ENCODE data around the gene AP1AR. TPM values are rescaled to one million over a fixed set of nuclear protein-coding genes. Genes with fewer than 3 reads are reported as not detected.

Gene AP1AR
- total RNA-seq, 1 experiment from 2014 or later, result 27.6 TPM

GRCh38 chr4:112230879-112231778 lies 458 bp upstream of the AP1AR start:
- Histone ChIP-seq H3K9me3 (ENCODE audit: insufficient read depth, low read depth) (no peaks in the 10 kb centered on the region), H3K27me3 (ENCODE audit: insufficient read depth, low read depth) (no peaks in the 10 kb centered on the region), H3K4me2 (peak overlapping the region; percentile 89), H3K9me2 (ENCODE audit: insufficient read depth) (no peaks in the 10 kb centered on the region), H3K4me3 (peak overlapping the region; percentile 70), H2AFZ (peak overlapping the region; percentile 91), H3K4me1 (replicated peaks; ENCODE audit: insufficient read depth) (peaks cover 44% of the 10 kb centered on the region), H3K79me2 (ENCODE audit: low read depth) (peaks cover 58% of the 10 kb centered on the region), H3K27ac (peak overlapping the region; percentile 94), H3F3A (ENCODE audit: insufficient read depth, low read depth) (peaks cover 32% of the 10 kb centered on the region), H4K20me1 (ENCODE audit: insufficient read depth) (peaks cover 29% of the 10 kb centered on the region), H3K36me3 (ENCODE audit: low read depth) (no peaks in the 10 kb centered on the region)
- intact Hi-C loops (cut with micrococcal nuclease; ENCODE audit: unreplicated experiment), result loop anchor here (2.0 kb wide), 1 partner anchor 118 kb away; no protein-coding TSS in a partner anchor
- ChIA-PET CTCF (no interaction called here), POLR2A (ENCODE audit: unreplicated experiment) (interaction anchor here (0.6 to 0.7 kb wide), 3 partner anchors 16 to 1757 kb away, joined by 4 to 10 read pairs (median 5); no protein-coding TSS in a partner anchor)
- peak; percentile 96 to 98 for DNase-seq
- TF ChIP-seq CTCF (conservative IDR thresholded peaks at IDR 0.05) (no peak), EZH2 (IDR thresholded peaks at IDR 0.05; ENCODE audit: low read depth) (no peak)
- BruUV-seq (replicated peaks), result TSS peak; percentile 77

DNA sequence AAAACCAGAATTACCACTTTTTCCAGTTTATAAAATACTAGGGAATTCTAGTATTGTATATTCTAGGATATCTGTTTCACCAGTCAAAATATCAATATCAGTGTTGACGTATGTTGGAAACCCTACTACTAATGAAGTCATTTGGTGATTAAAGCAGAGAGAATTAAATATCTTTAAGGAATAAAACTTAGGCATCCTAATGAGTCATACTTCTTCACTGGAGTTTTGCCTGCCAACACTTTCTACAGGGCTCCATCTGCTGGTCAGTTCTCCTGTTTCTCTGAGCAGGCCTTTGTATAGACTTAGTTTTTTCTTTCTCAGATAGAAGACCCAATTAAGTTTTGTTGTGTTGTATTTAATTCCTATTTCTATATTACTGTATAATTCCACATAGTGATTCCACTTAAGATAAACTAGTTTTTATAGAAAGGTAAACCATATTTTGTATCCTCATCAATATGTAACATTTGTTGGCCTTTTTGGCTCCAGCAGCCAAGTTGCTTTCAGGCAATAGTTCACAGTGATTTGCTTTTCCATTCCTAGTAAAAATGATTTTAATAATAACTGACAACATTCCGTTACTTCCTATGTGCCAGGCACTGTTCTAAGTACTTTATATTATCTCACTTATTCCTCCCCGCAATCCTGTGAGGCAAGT lies 3.5 kb downstream of the AP1AR start:
- intact Hi-C loops (cut with micrococcal nuclease; ENCODE audit: unreplicated experiment), result loop anchor here (1.0 to 2.0 kb wide), 3 partner anchors 21 to 160 kb away; no protein-coding TSS in a partner anchor
- no peaks in the 10 kb centered on the region for H3K36me3 ChIP-seq (ENCODE audit: low read depth)
- ChIA-PET POLR2A (ENCODE audit: unreplicated experiment) (interaction anchor here (0.6 kb wide), 2 partner anchors 98 to 462 kb away, joined by 4 to 5 read pairs; no protein-coding TSS in a partner anchor), CTCF (no interaction called here)
- DNase-seq, result peak; percentile 55 to 78
- H3K27me3 ChIP-seq (ENCODE audit: insufficient read depth, low read depth), result no peaks in the 10 kb centered on the region
- BruUV-seq (replicated peaks), result no TSS peak
- H2AFZ ChIP-seq, result no peak overlapping the region
- peaks cover 31% of the 10 kb centered on the region for H3F3A ChIP-seq (ENCODE audit: insufficient read depth, low read depth)
- H3K79me2 ChIP-seq (ENCODE audit: low read depth), result peaks cover 87% of the 10 kb centered on the region
- H3K4me3 ChIP-seq, result peak overlapping the region; percentile 9; the same call in 1 of the 2 replicates
- H3K4me1 ChIP-seq (replicated peaks; ENCODE audit: insufficient read depth), result peaks cover 35% of the 10 kb centered on the region
- H3K27ac ChIP-seq, result peak overlapping the region; percentile 40
- no peaks in the 10 kb centered on the region for H3K9me2 ChIP-seq (ENCODE audit: insufficient read depth)
- no peaks in the 10 kb centered on the region for H3K9me3 ChIP-seq (ENCODE audit: insufficient read depth, low read depth)
- peak; percentile 90 for TF ChIP-seq CTCF (conservative IDR thresholded peaks at IDR 0.05)
- no peak for TF ChIP-seq EZH2 (IDR thresholded peaks at IDR 0.05; ENCODE audit: low read depth)
- peaks cover 46% of the 10 kb centered on the region for H4K20me1 ChIP-seq (ENCODE audit: insufficient read depth)
- peak overlapping the region; percentile 89 for H3K4me2 ChIP-seq

DNA sequence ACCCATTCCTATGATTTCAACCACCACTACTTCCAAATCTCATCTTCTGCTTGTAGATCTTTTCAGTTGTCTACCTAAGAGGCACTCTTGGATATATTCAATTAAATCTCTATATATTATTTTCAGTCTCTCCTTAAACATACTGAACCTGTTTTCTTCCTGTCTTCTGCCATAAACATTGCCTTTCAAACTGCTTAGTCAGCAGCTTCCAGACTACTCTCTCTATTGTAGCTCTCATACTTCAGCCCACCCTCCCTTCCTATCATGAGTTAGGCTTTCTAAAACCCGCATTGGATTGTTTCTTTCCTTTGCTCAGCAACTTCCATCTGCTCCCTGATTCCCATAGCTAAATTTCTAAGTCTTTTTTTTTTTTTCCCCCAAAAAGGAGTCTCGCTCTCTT lies 4.5 kb downstream of the AP1AR start:
- H3K4me1 ChIP-seq (replicated peaks; ENCODE audit: insufficient read depth), result peaks cover 31% of the 10 kb centered on the region
- 0 out of 2 replicates have a peak, but pooled peaks cover 8% of the 10 kb centered on the region for H3K36me3 ChIP-seq (ENCODE audit: low read depth)
- DNase-seq, result no peak
- no peak overlapping the region for H2AFZ ChIP-seq
- H3K79me2 ChIP-seq (ENCODE audit: low read depth), result peaks cover 92% of the 10 kb centered on the region
- CTCF ChIA-PET, result no interaction called here
- no peak overlapping the region for H3K27ac ChIP-seq
- no peaks in the 10 kb centered on the region for H3K9me2 ChIP-seq (ENCODE audit: insufficient read depth)
- no peak overlapping the region for H3K4me2 ChIP-seq
- H3F3A ChIP-seq (ENCODE audit: insufficient read depth, low read depth), result peaks cover 22% of the 10 kb centered on the region
- H3K4me3 ChIP-seq, result no peak overlapping the region
- H4K20me1 ChIP-seq (ENCODE audit: insufficient read depth), result peaks cover 52% of the 10 kb centered on the region
- no peaks in the 10 kb centered on the region for H3K9me3 ChIP-seq (ENCODE audit: insufficient read depth, low read depth)
- BruUV-seq (replicated peaks), result no TSS peak
- H3K27me3 ChIP-seq (ENCODE audit: insufficient read depth, low read depth), result no peaks in the 10 kb centered on the region
- POLR2A ChIA-PET (ENCODE audit: unreplicated experiment), result interaction anchor here (0.6 kb wide), 1 partner anchor 99 kb away, joined by 4 read pairs; no protein-coding TSS in a partner anchor
- intact Hi-C loops (cut with micrococcal nuclease; ENCODE audit: unreplicated experiment), result no loop called here
- TF ChIP-seq CTCF (conservative IDR thresholded peaks at IDR 0.05), result no peak
- no peak for TF ChIP-seq EZH2 (IDR thresholded peaks at IDR 0.05; ENCODE audit: low read depth)

Data from PC-9 (cell line).